Measurements from ENCODE around the gene HTT.

Gene HTT

GRCh38 chr4:3213106-3213425 is 138.6 kb downstream of the HTT start:
- DNase-seq (ENCODE audit: low read depth, low spot score), result no peak
- Histone ChIP-seq H3K36me3 (ENCODE audit: insufficient read depth, low read length) (peaks cover 67% of the 10 kb centered on the region), H3K4me3 (no peak overlapping the region), H3K27ac (no peak overlapping the region), H3K9ac (ENCODE audit: insufficient read length) (no peak overlapping the region), H3K9me3 (ENCODE audit: low read depth, low read length) (no peaks in the 10 kb centered on the region)
- TF ChIP-seq POLR2AphosphoS5 (IDR thresholded peaks at IDR 0.05; ENCODE audit: borderline replicate concordance, low read depth, low read length), result no peak

- DNase-seq (ENCODE audit: low read depth, low spot score), result no peak
- no peak for TF ChIP-seq POLR2AphosphoS5 (IDR thresholded peaks at IDR 0.05; ENCODE audit: borderline replicate concordance, low read depth, low read length)
- no peak for TF ChIP-seq FOXP2 (optimal IDR thresholded peaks at IDR 0.05; ENCODE audit: control extremely low read depth, extremely low read length, insufficient read depth)
- TF ChIP-seq EZH2 (IDR thresholded peaks at IDR 0.05), result no peak
- Histone ChIP-seq H3K36me3 (ENCODE audit: insufficient read depth, low read length) (peaks cover 64% of the 10 kb centered on the region), H3K4me3 (no peak overlapping the region), H3K9ac (ENCODE audit: insufficient read length) (no peak overlapping the region), H3K27ac (no peak overlapping the region), H3K9me3 (ENCODE audit: low read depth, low read length) (no peaks in the 10 kb centered on the region)
Measured at GRCh38 chr4:3213661-3214250, 139.3 kb downstream of the HTT start.

- no peak overlapping the region for H3K9ac ChIP-seq (ENCODE audit: insufficient read length)
- H3K36me3 ChIP-seq (ENCODE audit: insufficient read depth, low read length), result peaks cover 52% of the 10 kb centered on the region
- TF ChIP-seq FOXP2 (optimal IDR thresholded peaks at IDR 0.05; ENCODE audit: control extremely low read depth, extremely low read length, insufficient read depth), result no peak
- TF ChIP-seq EZH2 (IDR thresholded peaks at IDR 0.05), result no peak
- H3K27ac ChIP-seq, result no peak overlapping the region
- H3K4me3 ChIP-seq, result no peak overlapping the region
- no peaks in the 10 kb centered on the region for H3K9me3 ChIP-seq (ENCODE audit: low read depth, low read length)
- no peak for DNase-seq (ENCODE audit: low read depth, low spot score)
Measured at GRCh38 chr4:3215256-3215655, 140.8 kb downstream of the HTT start.

DNA sequence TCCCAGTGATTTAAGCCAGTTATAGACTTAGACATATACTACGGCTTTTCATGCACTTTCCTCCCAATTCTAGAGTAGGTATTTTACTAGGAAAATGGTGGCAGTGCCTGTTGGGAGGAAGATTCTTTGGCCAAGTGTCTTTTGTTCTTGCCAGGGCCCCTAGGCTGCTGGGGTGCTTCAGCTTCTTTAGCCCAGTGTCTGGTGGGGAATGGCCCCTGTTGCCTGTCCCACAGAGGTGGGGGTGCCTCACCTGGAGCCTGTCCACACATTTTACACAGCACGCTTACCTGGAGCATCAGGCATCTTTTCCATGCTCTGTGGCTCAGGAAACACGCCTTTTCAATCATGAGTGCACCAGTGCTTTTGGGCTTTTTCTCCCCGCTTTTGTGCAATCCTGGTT is 141.3 kb downstream of the HTT start:
- Histone ChIP-seq H3K9ac (ENCODE audit: insufficient read length) (no peak overlapping the region), H3K9me3 (ENCODE audit: low read depth, low read length) (no peaks in the 10 kb centered on the region), H3K27ac (no peak overlapping the region), H3K36me3 (ENCODE audit: insufficient read depth, low read length) (peaks cover 55% of the 10 kb centered on the region), H3K4me3 (no peak overlapping the region)
- DNase-seq (ENCODE audit: low read depth, low spot score), result no peak
- TF ChIP-seq EZH2 (IDR thresholded peaks at IDR 0.05), result no peak

DNA sequence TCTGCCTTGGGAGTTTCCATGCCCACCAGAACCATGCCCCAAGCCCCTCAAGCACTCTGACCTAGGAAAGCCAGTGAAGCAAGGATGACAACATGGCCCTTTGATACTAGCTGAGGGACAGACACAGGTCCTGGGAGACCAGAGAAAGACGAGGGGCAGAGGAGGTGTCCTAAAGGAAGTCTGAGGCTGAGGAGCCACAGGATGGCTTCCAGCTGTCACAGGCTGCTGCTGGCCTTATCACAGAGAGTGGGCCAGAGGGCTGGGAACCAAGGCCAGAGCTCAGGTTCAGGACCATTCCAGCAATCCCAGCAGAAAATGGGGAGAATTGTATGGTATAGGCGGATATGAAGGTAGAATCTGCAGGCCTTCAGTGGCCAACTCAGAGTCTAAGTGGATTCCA is 142.8 kb downstream of the HTT start:
- peaks cover 70% of the 10 kb centered on the region for H3K36me3 ChIP-seq (ENCODE audit: insufficient read depth, low read length)
- DNase-seq (ENCODE audit: low read depth, low spot score), result no peak
- H3K9ac ChIP-seq (ENCODE audit: insufficient read length), result no peak overlapping the region
- H3K4me3 ChIP-seq, result no peak overlapping the region
- no peak overlapping the region for H3K27ac ChIP-seq
- H3K9me3 ChIP-seq (ENCODE audit: low read depth, low read length), result no peaks in the 10 kb centered on the region
- no peak for TF ChIP-seq EZH2 (IDR thresholded peaks at IDR 0.05)
- TF ChIP-seq POLR2AphosphoS5 (IDR thresholded peaks at IDR 0.05; ENCODE audit: borderline replicate concordance, low read depth, low read length), result no peak
- no peak for TF ChIP-seq FOXP2 (optimal IDR thresholded peaks at IDR 0.05; ENCODE audit: control extremely low read depth, extremely low read length, insufficient read depth)

DNA sequence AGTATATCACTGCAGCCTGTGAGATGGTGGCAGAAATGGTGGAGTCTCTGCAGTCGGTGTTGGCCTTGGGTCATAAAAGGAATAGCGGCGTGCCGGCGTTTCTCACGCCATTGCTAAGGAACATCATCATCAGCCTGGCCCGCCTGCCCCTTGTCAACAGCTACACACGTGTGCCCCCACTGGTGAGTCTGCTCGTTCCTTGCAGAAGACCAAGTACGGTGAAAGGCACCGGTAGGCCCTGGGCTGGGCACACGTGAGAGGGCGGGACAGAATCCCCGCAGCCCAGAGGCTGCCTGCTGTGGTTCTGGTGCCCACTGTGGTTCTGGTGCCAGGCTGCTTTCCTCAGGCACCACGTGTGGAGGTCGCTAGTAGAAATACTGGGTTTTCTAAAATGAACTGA is 143.3 kb downstream of the HTT start:
- Histone ChIP-seq H3K9me3 (ENCODE audit: low read depth, low read length) (no peaks in the 10 kb centered on the region), H3K36me3 (ENCODE audit: insufficient read depth, low read length) (peaks cover 66% of the 10 kb centered on the region), H3K9ac (ENCODE audit: insufficient read length) (no peak overlapping the region), H3K27ac (no peak overlapping the region), H3K4me3 (no peak overlapping the region)
- no peak for DNase-seq (ENCODE audit: low read depth, low spot score)
- TF ChIP-seq FOXP2 (optimal IDR thresholded peaks at IDR 0.05; ENCODE audit: control extremely low read depth, extremely low read length, insufficient read depth) (no peak), EZH2 (IDR thresholded peaks at IDR 0.05) (no peak), POLR2AphosphoS5 (IDR thresholded peaks at IDR 0.05; ENCODE audit: borderline replicate concordance, low read depth, low read length) (no peak)

GRCh38 chr4:3218824-3219760 is 144.6 kb downstream of the HTT start:
- no peak overlapping the region for H3K27ac ChIP-seq
- no peaks in the 10 kb centered on the region for H3K9me3 ChIP-seq (ENCODE audit: low read depth, low read length)
- DNase-seq (ENCODE audit: low read depth, low spot score), result no peak
- H3K4me3 ChIP-seq, result no peak overlapping the region
- no peak overlapping the region for H3K9ac ChIP-seq (ENCODE audit: insufficient read length)
- H3K36me3 ChIP-seq (ENCODE audit: insufficient read depth, low read length), result peaks cover 65% of the 10 kb centered on the region
- TF ChIP-seq FOXP2 (optimal IDR thresholded peaks at IDR 0.05; ENCODE audit: control extremely low read depth, extremely low read length, insufficient read depth), result no peak
- no peak for TF ChIP-seq POLR2AphosphoS5 (IDR thresholded peaks at IDR 0.05; ENCODE audit: borderline replicate concordance, low read depth, low read length)
- no peak for TF ChIP-seq EZH2 (IDR thresholded peaks at IDR 0.05)

- Histone ChIP-seq H3K27ac (no peak overlapping the region), H3K4me3 (no peak overlapping the region), H3K9me3 (ENCODE audit: low read depth, low read length) (no peaks in the 10 kb centered on the region), H3K9ac (ENCODE audit: insufficient read length) (no peak overlapping the region), H3K36me3 (ENCODE audit: insufficient read depth, low read length) (peaks cover 67% of the 10 kb centered on the region)
- no peak for TF ChIP-seq EZH2 (IDR thresholded peaks at IDR 0.05)
- no peak for TF ChIP-seq FOXP2 (optimal IDR thresholded peaks at IDR 0.05; ENCODE audit: control extremely low read depth, extremely low read length, insufficient read depth)
- TF ChIP-seq POLR2AphosphoS5 (IDR thresholded peaks at IDR 0.05; ENCODE audit: borderline replicate concordance, low read depth, low read length), result no peak
- no peak for DNase-seq (ENCODE audit: low read depth, low spot score)
Measured at GRCh38 chr4:3219761-3220475, 145.4 kb downstream of the HTT start.
